Fibroblast of pulmonary artery (primary cell): Measurements from ENCODE around the gene CUBN.

ENCODE experiments used
- DNase-seq: peaks from one replicate; pipeline ENCODE4 v3.0.0-alpha.2; 2010; ENCODE audit warnings: low read depth
- H3K4me3 ChIP-seq: replicated peaks from 2 replicates; pipeline ENCODE4 v1.5.1; 2011; ENCODE audit warnings: low read depth, mild to moderate bottlenecking, control low read depth, low read length, moderate library complexity
- CTCF ChIP-seq: IDR thresholded peaks from 2 replicates; pipeline ENCODE4 v1.5.1; 2011; ENCODE audit warnings: mild to moderate bottlenecking, control low read depth, low read length, inconsistent platforms; ENCODE audit errors: missing control alignments

CUBN gene

GRCh38 chr10:17001961-17002749 lies 127.5 kb downstream of the CUBN start:
- no peak for TF ChIP-seq CTCF
- peak; percentile 98 for DNase-seq
- no peak overlapping the region for H3K4me3 ChIP-seq

GRCh38 chr10:17001297-17001744 lies 128.3 kb downstream of the CUBN start:
- no peak for DNase-seq
- H3K4me3 ChIP-seq: no peak overlapping the region
- TF ChIP-seq CTCF: no peak

GRCh38 chr10:16999665-17000451 lies 129.8 kb downstream of the CUBN start:
- no peak overlapping the region for H3K4me3 ChIP-seq
- DNase-seq: no peak
- no peak for TF ChIP-seq CTCF

DNA sequence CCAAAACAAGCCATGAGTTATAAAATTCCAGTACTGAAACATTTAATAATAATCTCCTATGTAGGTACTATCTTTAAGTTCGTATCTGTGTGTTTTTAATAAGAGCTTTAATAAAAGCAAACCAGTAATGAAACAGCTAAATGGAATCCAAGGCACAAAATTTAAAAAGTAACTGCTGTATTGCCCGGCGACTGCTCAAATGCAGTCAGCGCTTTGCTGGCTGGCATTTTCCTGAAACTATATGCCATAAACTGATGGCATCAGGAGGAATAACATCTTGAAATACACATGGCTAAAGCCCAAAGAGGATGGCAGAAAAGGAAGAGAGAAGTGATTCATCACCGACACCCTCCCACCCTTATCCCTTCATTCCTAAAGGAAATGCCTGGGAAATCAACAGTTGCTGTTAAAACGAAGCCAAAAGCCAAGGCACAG lies 133.1 kb downstream of the CUBN start:
- TF ChIP-seq CTCF: no peak
- peak; percentile 82 for DNase-seq
- H3K4me3 ChIP-seq: peak overlapping the region; percentile 13

- TF ChIP-seq CTCF: no peak
- DNase-seq: peak; percentile 87
- peak overlapping the region; percentile 13 for H3K4me3 ChIP-seq
These were observed 133.6 kb downstream of the CUBN start for GRCh38 chr10:16995867-16996529.

GRCh38 chr10:16993186-16993585 lies 136.4 kb downstream of the CUBN start:
- no peak for TF ChIP-seq CTCF
- no peak for DNase-seq
- no peak overlapping the region for H3K4me3 ChIP-seq
